Left renal cortex interstitium (tissue), 4 donors: Measurements from ENCODE around the gene COX7A2. TPM values are rescaled to one million over a fixed set of nuclear protein-coding genes. Genes with fewer than 3 reads are reported as not detected.
A peak's percentile ranks its signal among the peaks of the same experiment; 100 is the strongest.

ENCODE experiments used
- DNase-seq, 4 donors: peaks; one replicate each; pipeline ENCODE4 v3.0.0-alpha.2; 2013; ENCODE audit warnings: low read depth in 4 of 4, low spot score in 2 of 4, missing footprints in 1 of 4
- polyA plus RNA-seq, 4 donors: library from polyadenylated mRNA; unstranded; fragments of 120-200 nt; gene quantifications; one replicate each; pipeline ENCODE4 v1.2.1, GENCODE V29; 2013; ENCODE audit not compliant: insufficient read length in 4 of 4

Gene COX7A2
- polyA plus RNA-seq, 4 donors = 251 to 342 (median 277) TPM

DNA sequence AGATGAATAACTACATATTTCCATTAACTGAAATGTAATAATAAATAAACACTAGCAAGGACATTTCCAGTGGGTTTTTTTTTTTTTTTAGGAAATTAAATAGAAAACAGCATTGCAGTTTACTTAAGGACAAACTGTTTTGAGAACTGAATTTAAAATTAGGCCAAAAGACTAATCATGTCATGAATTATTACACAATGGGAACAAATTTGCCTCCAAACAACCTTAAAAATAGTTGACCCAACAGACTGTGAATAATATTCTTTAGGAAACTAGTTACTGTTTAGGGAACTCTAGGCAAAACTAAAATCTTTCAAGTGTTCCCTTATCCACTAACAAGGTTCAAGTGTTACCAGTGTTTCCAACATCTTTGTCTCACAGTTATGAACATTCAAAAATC, 21.3 kb downstream of the COX7A2 start:
- DNase-seq = no peak

DNA sequence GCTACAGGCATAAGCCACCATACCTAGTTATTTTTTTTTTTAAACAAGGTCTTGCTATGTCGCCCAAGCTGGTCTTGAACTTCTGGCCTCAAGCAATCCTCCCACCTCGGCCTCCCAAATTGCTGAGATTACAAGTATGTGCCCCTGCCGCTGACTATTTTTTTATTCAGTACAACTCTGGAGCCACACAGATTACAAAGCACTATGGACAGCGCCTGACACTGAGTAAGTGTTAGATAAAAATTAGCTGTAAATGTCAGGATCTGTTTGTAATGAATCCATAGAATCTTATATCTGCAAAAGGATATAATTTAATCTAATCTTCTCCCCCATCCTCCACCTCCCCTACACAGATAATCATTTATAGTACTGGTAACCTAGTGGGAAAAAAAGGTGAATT, 22.5 kb downstream of the COX7A2 start:
- DNase-seq = no peak

- DNase-seq = no peak
Observed at GRCh38 chr6:75220357-75220756, 23.2 kb downstream of the COX7A2 start.

DNA sequence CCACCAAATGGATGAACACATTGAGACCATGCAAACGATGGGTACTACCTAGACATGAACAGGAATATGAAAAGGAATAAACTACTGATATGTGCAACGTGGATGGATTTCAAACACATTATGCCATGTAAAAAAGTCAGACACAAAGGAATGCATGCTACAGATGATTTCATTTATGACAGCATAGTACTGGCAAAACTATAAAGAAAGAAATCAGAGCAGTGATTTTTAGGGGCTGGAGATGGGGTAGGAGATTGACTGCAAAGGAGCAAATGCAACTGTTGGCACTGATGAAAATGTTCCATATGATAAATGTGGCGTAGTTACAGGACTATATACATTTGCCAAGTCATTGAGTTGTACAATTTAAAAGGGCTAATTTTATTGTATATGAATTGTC, 24.3 kb downstream of the COX7A2 start:
- no peak for DNase-seq

- DNase-seq = no peak
Observed at GRCh38 chr6:75217193-75217592, 26.4 kb downstream of the COX7A2 start.

DNA sequence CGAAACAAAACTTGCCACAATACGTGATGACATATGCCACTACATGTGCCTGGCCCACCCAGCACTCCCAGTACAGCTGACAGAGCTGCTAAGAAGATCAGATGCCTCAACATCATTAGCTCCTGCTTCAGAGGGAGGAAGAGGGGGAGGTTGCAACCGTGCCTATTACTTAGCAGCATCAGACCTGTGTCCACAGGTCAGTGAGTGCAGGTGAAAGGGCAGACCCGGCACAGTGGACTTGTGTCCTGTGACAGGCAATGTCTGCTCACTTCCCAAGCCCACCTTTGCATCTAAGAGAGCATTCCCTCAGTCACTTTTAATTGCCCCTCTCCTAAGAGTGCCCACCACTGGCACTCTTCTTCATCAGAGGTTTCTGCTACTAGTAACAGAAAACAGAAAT, 28.3 kb downstream of the COX7A2 start:
- no peak for DNase-seq

DNA sequence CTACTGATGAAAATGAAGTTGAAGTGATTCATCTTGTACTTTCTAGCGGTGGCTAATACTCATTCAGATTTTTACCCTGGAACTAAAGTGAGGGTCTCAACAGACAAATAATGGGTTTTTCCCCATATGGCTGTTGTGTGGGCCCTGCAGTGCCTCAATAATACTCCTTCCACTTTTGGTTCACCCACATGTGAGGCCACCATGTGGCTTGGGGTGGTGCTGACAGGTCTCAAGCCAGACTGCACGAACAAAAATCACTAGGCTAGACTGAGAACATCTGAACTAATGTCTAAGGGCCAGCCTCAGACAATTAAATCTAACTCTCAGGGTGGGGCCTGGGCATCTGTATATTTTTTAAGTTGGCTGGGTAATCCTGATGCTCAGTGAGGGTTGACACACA, 29.9 kb downstream of the COX7A2 start:
- no peak for DNase-seq

GRCh38 chr6:75213112-75213511, 30.5 kb downstream of the COX7A2 start:
- no peak for DNase-seq

GRCh38 chr6:75211920-75212590, 31.5 kb downstream of the COX7A2 start:
- no peak for DNase-seq

GRCh38 chr6:75210885-75211739, 32.5 kb downstream of the COX7A2 start:
- no peak for DNase-seq

GRCh38 chr6:75209184-75209723, 34.3 kb downstream of the COX7A2 start:
- no peak for DNase-seq

GRCh38 chr6:75208298-75209183, 35.1 kb downstream of the COX7A2 start:
- DNase-seq = peak in 3 of 4 donors; percentile 78 to 86 (median 81)

DNA sequence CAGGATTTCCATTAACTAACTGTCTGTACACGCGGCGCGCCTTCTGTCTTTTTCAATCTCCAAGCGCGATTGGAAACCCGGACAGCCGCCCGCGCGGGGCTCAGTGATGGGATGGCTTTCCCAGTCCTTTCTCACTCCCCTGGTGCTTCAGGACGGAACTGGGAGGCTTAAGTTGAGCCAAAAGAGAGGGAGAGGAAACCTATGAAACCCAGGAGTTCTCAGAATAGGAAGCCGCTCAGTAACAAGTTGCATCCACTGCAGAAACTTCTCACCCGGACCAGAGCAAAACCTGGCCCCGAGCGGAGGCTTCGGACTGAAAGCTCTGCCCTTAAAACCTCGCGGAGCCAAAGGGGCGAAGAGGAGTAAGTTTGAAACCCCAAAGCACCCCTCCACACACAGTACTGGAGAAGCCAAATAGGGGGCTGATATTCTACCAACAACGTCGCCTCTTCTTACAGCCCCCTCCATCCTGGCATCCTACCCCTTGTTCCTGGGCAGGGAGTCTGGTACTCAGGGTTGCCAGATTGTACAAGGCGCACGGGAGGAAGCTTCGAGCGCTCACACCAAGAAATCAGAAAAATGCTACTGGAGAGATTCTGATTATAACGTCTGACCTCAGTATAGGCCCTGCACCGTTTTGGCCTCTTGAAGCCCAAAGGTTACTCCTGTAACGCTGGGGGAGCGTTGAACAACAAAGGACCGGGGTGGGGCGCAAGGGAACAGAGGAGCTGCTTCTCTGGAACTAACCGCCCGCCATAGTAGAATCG, 36.8 kb downstream of the COX7A2 start:
- no peak for DNase-seq

DNA sequence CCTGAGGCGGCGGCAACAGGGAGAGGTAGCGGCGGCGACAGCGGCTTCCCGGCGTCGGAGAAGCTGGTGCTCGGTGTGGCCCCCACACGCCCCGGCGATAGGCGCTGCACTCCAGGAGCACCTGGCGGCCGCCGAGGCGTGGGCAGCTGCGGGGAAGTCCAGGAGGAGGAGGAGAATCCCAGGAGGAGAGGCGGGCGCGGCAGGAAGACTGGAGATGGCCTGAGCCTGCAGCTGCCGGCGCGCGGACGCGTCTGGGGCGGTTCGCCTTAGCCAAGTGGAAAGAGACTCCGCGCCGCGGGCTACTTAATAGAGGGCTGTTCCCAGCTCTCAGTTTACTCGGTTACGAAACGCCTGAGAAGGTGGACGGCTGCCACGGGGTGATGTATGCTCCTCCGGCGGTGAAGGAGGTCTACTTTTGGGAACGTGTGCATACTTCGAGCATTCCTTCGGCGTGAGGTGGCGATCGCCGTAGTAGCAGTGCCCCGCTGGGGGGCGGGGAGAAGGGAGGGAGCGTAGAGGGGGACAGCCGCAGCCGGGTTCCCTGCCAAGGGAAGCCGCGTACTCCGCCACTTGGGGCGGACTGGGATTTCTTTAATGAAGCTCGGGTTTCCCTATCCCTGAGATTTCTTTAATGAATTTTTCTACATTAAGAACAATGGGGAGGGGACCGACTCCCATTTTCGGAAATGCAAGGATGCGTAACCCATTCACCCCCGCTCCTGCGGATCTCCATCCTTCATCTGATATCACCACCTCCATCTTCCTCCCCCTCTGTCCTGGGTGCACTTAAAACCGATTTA, 37.6 kb downstream of the COX7A2 start, which contains the start of gene COL12A1:
TSS of gene COL12A1 (minus strand) at position 278 of the 800 bp plus-strand sequence. CDS start 3,261 bp downstream, outside the sequence.
- peak in 2 of 4 donors; percentile 70 for DNase-seq

- DNase-seq = no peak
Observed at GRCh38 chr6:75204959-75205775, 38.4 kb downstream of the COX7A2 start.

DNA sequence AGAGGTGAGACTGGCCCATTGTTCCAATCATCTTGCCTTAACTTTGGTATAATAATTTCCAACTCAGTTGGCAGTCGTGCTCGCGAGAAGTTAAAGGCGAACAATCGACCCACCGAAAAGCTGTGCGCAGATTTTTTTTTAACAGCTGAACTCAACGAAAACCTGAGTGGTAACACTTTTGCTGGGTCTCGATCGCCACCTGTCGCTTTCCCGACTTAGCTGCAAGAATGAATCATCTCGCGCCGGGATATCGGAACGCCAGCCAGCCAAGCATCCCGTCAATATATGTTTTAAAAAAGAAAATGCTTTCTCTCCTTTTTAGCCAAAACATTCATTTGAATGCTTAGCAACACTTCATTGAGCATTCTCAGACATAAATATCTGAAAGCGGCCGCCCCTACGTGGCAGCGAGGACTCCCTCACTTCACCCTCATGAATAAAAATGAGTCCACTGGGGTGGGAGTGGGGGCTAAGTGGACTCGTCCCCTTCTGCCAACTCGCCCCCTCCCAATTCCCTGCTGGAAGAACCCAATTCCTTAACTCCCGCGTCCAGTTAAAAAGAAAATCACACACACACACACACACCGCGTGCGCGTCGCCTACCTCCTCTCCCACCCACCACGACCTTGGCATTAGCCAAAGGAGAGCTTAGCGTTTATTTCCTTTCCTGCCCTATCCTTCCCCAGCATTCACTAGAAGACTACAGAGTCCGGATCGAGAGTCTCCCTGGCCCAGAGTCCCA, 39.2 kb downstream of the COX7A2 start:
- DNase-seq = peak in 2 of 4 donors; percentile 64 to 69

GRCh38 chr6:75203721-75204120, 39.9 kb downstream of the COX7A2 start:
- DNase-seq = no peak
